HG02759 (cell line): ENCODE measurements around the gene IGSF22.

ENCODE experiments used
- ATAC-seq: cut with Tn5 transposase; IDR thresholded peaks from one replicate; pipeline ENCODE4 v1.9.1; 2021; ENCODE audit warnings: mild to moderate bottlenecking, moderate library complexity; ENCODE audit not compliant: unreplicated experiment

IGSF22 gene

GRCh38 chr11:18745251-18745650, 19.3 kb upstream of the IGSF22 start:
- ATAC-seq: no peak

GRCh38 chr11:18743900-18744514, 18.0 kb upstream of the IGSF22 start:
- no peak for ATAC-seq

GRCh38 chr11:18743365-18743764, 17.4 kb upstream of the IGSF22 start:
- no peak for ATAC-seq

GRCh38 chr11:18741783-18742182, 15.8 kb upstream of the IGSF22 start:
- ATAC-seq: no peak

GRCh38 chr11:18739685-18740084, 13.7 kb upstream of the IGSF22 start:
- ATAC-seq: no peak

GRCh38 chr11:18737642-18738041, 11.7 kb upstream of the IGSF22 start:
- ATAC-seq: no peak

GRCh38 chr11:18736590-18737148, 10.7 kb upstream of the IGSF22 start:
- ATAC-seq: no peak

- ATAC-seq: no peak
These were observed 7.2 kb upstream of the IGSF22 start for GRCh38 chr11:18733202-18733601.

- ATAC-seq: no peak
These were observed 6.2 kb upstream of the IGSF22 start for GRCh38 chr11:18731949-18732821.

GRCh38 chr11:18731441-18731840, 5.5 kb upstream of the IGSF22 start:
- ATAC-seq: no peak

GRCh38 chr11:18730020-18730419, 4.0 kb upstream of the IGSF22 start:
- no peak for ATAC-seq

- ATAC-seq: no peak
These were observed 3.4 kb upstream of the IGSF22 start for GRCh38 chr11:18729426-18729825.

- ATAC-seq: no peak
These were observed 2.7 kb upstream of the IGSF22 start for GRCh38 chr11:18728658-18729057.

GRCh38 chr11:18727479-18728236, 1.7 kb upstream of the IGSF22 start:
- ATAC-seq: peak; percentile 54

GRCh38 chr11:18723991-18724390, 2.0 kb downstream of the IGSF22 start:
- no peak for ATAC-seq

- ATAC-seq: peak; percentile 13
These were observed 3.7 kb downstream of the IGSF22 start for GRCh38 chr11:18722293-18722637.

GRCh38 chr11:18721561-18722292, 4.3 kb downstream of the IGSF22 start:
- peak; percentile 75 for ATAC-seq

GRCh38 chr11:18720808-18721560, 5.0 kb downstream of the IGSF22 start:
- peak; percentile 83 for ATAC-seq

GRCh38 chr11:18720091-18720807, 5.7 kb downstream of the IGSF22 start:
- no peak for ATAC-seq
